Mesenchymal stem cell (in vitro differentiated cells and primary cell): ENCODE measurements around the gene PRR30.

ENCODE experiments used
- DNase-seq: peaks from one replicate; pipeline ENCODE4 v3.0.0-alpha.2; 2013
- H2AFZ ChIP-seq: one replicate; pipeline ENCODE4 v1.6.1; 2013; ENCODE audit warnings: low read depth, mild to moderate bottlenecking, control low read depth, inconsistent platforms, low read length, moderate library complexity
- H2AK5ac ChIP-seq: 2 replicates; pipeline ENCODE4 v1.6.1; 2013; ENCODE audit warnings: low read length, moderate library complexity, mild to moderate bottlenecking, inconsistent platforms; ENCODE audit not compliant: severe bottlenecking
- H2BK120ac ChIP-seq: one replicate; pipeline ENCODE4 v1.6.1; 2013; ENCODE audit warnings: low read depth, mild to moderate bottlenecking, inconsistent platforms, low read length, moderate library complexity
- H2BK12ac ChIP-seq, 2 experiments: one replicate each; pipeline ENCODE4 v1.6.1; 2013; ENCODE audit warnings: inconsistent platforms in 2 of 2, low read length in 2 of 2, mild to moderate bottlenecking in 2 of 2, moderate library complexity in 2 of 2, control low read depth in 1 of 2
- H2BK15ac ChIP-seq: one replicate; pipeline ENCODE4 v1.6.1; 2013; ENCODE audit warnings: mild to moderate bottlenecking, low read depth, inconsistent platforms; ENCODE audit not compliant: poor library complexity, severe bottlenecking
- H2BK5ac ChIP-seq: 2 replicates; pipeline ENCODE4 v1.6.1; 2013; ENCODE audit warnings: low read depth, mild to moderate bottlenecking, low read length, control low read depth, inconsistent platforms; ENCODE audit not compliant: poor library complexity, severe bottlenecking
- H3K14ac ChIP-seq, 2 experiments: one replicate each; pipeline ENCODE4 v1.6.1; 2013; ENCODE audit warnings: inconsistent platforms in 2 of 2, low read length in 2 of 2, control low read depth in 1 of 2, mild to moderate bottlenecking in 1 of 2, moderate library complexity in 1 of 2
- H3K18ac ChIP-seq, 2 experiments: one replicate each; pipeline ENCODE4 v1.6.1; 2013; ENCODE audit warnings: inconsistent platforms in 2 of 2, low read length in 2 of 2, control low read depth in 1 of 2, low read depth in 1 of 2, mild to moderate bottlenecking in 1 of 2
- H3K23ac ChIP-seq, 2 experiments: one replicate each; pipeline ENCODE4 v1.6.1; 2013; ENCODE audit warnings: inconsistent platforms in 2 of 2, low read length in 2 of 2, mild to moderate bottlenecking in 2 of 2, moderate library complexity in 2 of 2, control low read depth in 1 of 2
- H3K27ac ChIP-seq: 2 replicates; pipeline ENCODE4 v1.5.1; 2013; ENCODE audit warnings: mild to moderate bottlenecking, moderate library complexity, low read length, control low read depth, inconsistent platforms; ENCODE audit not compliant: poor library complexity, severe bottlenecking
- H3K27me3 ChIP-seq, 2 experiments: 2 replicates each; pipeline versions ENCODE4 v1.6.1 to v1.7.0; 2013; ENCODE audit warnings: low read length in 2 of 2, mild to moderate bottlenecking in 2 of 2, moderate library complexity in 2 of 2, control low read depth in 1 of 2, inconsistent platforms in 1 of 2; ENCODE audit not compliant: control insufficient read depth in 1 of 2, insufficient read depth in 1 of 2
- H3K36me3 ChIP-seq, 2 experiments: 2 replicates each; pipeline versions ENCODE4 v1.6.1 to v1.7.0; 2013; ENCODE audit warnings: low read length in 2 of 2, control low read depth in 1 of 2, inconsistent platforms in 1 of 2, low read depth in 1 of 2, mild to moderate bottlenecking in 1 of 2; ENCODE audit not compliant: insufficient read depth in 2 of 2, control insufficient read depth in 1 of 2
- H3K4ac ChIP-seq, 2 experiments: one replicate each; pipeline ENCODE4 v1.6.1; 2013; ENCODE audit warnings: inconsistent platforms in 2 of 2, low read length in 2 of 2, mild to moderate bottlenecking in 2 of 2, moderate library complexity in 2 of 2, control low read depth in 1 of 2, low read depth in 1 of 2
- H3K4me1 ChIP-seq: 2 replicates; pipeline ENCODE4 v1.6.1; 2013; ENCODE audit warnings: low read depth, low read length, control low read depth; ENCODE audit not compliant: control insufficient read depth, insufficient read depth
- H3K4me2 ChIP-seq: 2 replicates; pipeline ENCODE4 v1.6.1; 2013; ENCODE audit warnings: low read length, mild to moderate bottlenecking, inconsistent platforms; ENCODE audit not compliant: poor library complexity, severe bottlenecking
- H3K4me3 ChIP-seq, 2 experiments: 2 replicates each; pipeline versions ENCODE4 v1.5.1 to v1.7.0; 2013; ENCODE audit warnings: low read length in 2 of 2, mild to moderate bottlenecking in 2 of 2, control low read depth in 1 of 2, low read depth in 1 of 2; ENCODE audit not compliant: insufficient read depth in 1 of 2
- H3K79me1 ChIP-seq: replicated peaks from 2 replicates; pipeline ENCODE4 v1.6.1; 2013; ENCODE audit warnings: mild to moderate bottlenecking, control low read depth, low read length, inconsistent platforms; ENCODE audit not compliant: poor library complexity, severe bottlenecking
- H3K9ac ChIP-seq: 2 replicates; pipeline ENCODE4 v1.7.0; 2013; ENCODE audit warnings: mild to moderate bottlenecking, low read length, moderate library complexity
- H3K9me3 ChIP-seq: 2 replicates; pipeline ENCODE4 v1.7.0; 2013; ENCODE audit warnings: mild to moderate bottlenecking, low read length; ENCODE audit not compliant: control insufficient read depth
- H4K8ac ChIP-seq: one replicate; pipeline ENCODE4 v1.6.1; 2013; ENCODE audit warnings: inconsistent platforms, mild to moderate bottlenecking, low read length, moderate library complexity
- H4K91ac ChIP-seq: one replicate; pipeline ENCODE4 v1.6.1; 2013; ENCODE audit warnings: mild to moderate bottlenecking, low read length, inconsistent platforms
- WGBS: methylation state at CpG from one replicate; pipeline ENCODE4 v1.1.7; 2013; ENCODE audit warnings: mixed read lengths; 5-methylcytosine and 5-hydroxymethylcytosine counted together

The PRR30 gene

DNA sequence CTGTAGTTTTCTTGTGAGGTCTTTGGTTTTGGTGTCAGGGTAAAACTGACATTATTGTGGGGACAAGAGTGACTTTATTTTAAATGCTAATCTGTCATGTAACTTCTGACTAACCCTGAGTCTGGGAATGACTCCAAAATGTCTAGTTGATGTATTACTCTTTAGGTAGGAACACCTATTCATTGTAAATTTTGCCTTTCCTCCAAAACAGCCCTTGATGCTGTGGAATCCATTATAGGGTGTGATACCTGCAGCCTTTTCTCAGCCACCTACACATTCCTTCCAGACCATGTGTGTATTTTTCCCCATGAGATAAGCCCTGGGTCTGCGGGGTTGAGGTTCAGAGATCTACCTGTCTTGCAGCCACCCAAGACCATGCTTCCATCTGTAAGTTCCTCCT is 4.1 kb upstream of the PRR30 start:
- Histone ChIP-seq H3K9ac (no peak overlapping the region), H3K4me3 (no peak overlapping the region), H3K23ac (no peak overlapping the region), H2BK15ac (no peak overlapping the region), H3K9me3 (peaks cover 7% of the 10 kb centered on the region), H2AFZ (no peak overlapping the region), H2BK5ac (no peak overlapping the region), H4K91ac (no peak overlapping the region), H2AK5ac (no peak overlapping the region), H4K8ac (no peak overlapping the region), H3K4me1 (no peaks in the 10 kb centered on the region), H3K27me3 (peaks cover 19 to 22% of the 10 kb centered on the region in 2 experiments), H3K4me2 (no peak overlapping the region), H3K36me3 (no peaks in the 10 kb centered on the region), H3K18ac (no peak overlapping the region), H2BK12ac (no peak overlapping the region), H3K4ac (no peak overlapping the region), H2BK120ac (no peak overlapping the region), H3K14ac (no peak overlapping the region), H3K27ac (no peak overlapping the region), H3K79me1 (no peaks in the 10 kb centered on the region)
- DNase-seq, result no peak
- WGBS, result 86% methylated on average over 1 of the region's 1 CpG

DNA sequence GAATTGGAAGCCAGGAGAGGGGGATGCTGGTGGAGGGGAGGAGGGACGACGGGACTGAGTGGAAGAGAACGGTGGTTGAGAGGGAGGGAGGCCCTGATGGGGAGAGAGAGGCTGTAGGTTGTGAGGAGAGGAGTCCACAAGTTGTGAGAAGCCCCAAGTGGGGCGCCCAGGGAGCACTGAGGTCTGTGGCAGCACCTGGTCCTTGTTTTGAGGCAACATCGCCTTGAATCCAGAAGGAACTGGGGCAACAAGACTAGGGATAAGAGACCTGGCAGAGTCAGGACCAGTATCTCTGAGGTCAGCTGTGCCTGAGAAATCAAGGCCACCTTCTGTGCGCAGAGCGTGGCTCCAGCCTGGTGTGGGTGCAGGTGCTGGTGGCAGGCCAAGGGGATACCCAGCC is 1.1 kb downstream of the PRR30 start:
- Histone ChIP-seq H3K4ac (no peak overlapping the region), H4K8ac (no peak overlapping the region), H3K4me2 (no peak overlapping the region), H2BK15ac (no peak overlapping the region), H3K36me3 (peaks cover 1 to 4% of the 10 kb centered on the region in 2 experiments), H2BK12ac (no peak overlapping the region), H3K4me1 (peaks cover 5% of the 10 kb centered on the region), H3K14ac (no peak overlapping the region), H4K91ac (no peak overlapping the region), H3K27ac (no peak overlapping the region), H2AK5ac (no peak overlapping the region), H2BK120ac (no peak overlapping the region), H3K9ac (no peak overlapping the region), H3K27me3 (peaks cover 8 to 14% of the 10 kb centered on the region in 2 experiments), H3K23ac (no peak overlapping the region), H2AFZ (no peak overlapping the region), H3K79me1 (peaks cover 6% of the 10 kb centered on the region), H3K9me3 (peaks cover 6% of the 10 kb centered on the region), H3K18ac (no peak overlapping the region), H2BK5ac (no peak overlapping the region), H3K4me3 (no peak overlapping the region)
- no peak for DNase-seq
- WGBS, result 83% methylated on average over 7 of the region's 7 CpGs

DNA sequence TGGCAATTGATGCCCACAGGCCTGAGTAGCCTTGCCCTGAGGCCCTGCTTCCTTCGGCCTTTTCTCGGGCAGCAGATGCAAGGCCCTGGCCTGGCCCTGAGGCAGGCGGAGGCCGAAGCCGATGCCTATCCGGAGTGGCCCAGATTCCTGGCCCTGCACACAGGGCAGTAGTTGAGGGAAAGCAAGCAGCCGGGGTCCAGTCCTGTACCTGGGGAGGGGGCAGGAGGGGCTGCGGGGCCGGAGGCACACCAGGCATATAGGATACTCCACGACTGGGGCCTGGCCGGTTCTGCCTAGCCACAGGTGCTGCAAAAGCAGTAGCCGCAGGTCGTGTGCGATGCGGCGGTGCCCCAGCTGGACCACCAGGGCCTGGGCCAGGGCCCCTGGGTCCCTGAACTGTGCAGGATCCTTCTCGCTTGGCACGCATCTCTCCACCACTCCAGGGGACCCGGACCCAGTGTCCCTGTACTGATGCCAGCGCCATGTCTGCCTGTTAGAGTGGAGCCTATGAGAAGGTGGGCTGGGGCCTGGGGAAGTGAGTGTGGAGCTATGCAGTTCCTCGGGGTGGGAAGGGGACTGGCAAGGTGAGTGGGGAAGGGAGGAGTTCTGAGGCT is 1.8 kb downstream of the PRR30 start:
- H3K4me2 ChIP-seq, result no peak overlapping the region
- H2AK5ac ChIP-seq, result no peak overlapping the region
- DNase-seq, result no peak
- H4K91ac ChIP-seq, result no peak overlapping the region
- H3K4me1 ChIP-seq, result peaks cover 11% of the 10 kb centered on the region
- H3K27me3 ChIP-seq, result peaks cover 3 to 10% of the 10 kb centered on the region in 2 experiments
- peaks cover 13% of the 10 kb centered on the region for H3K79me1 ChIP-seq
- H3K4ac ChIP-seq, result no peak overlapping the region
- H2BK12ac ChIP-seq, result no peak overlapping the region
- no peak overlapping the region for H2BK5ac ChIP-seq
- H3K9ac ChIP-seq, result no peak overlapping the region
- no peak overlapping the region for H3K23ac ChIP-seq
- H2BK120ac ChIP-seq, result no peak overlapping the region
- 93% methylated on average over 21 of the region's 21 CpGs for WGBS
- no peaks in the 10 kb centered on the region for H3K9me3 ChIP-seq
- H3K4me3 ChIP-seq, result no peak overlapping the region
- no peak overlapping the region for H3K18ac ChIP-seq
- peak overlapping the region; percentile 64 for H2BK15ac ChIP-seq
- H3K14ac ChIP-seq, result no peak overlapping the region
- peaks cover 8 to 10% of the 10 kb centered on the region in 2 experiments for H3K36me3 ChIP-seq
- H4K8ac ChIP-seq, result no peak overlapping the region
- H2AFZ ChIP-seq, result no peak overlapping the region
- no peak overlapping the region for H3K27ac ChIP-seq

DNA sequence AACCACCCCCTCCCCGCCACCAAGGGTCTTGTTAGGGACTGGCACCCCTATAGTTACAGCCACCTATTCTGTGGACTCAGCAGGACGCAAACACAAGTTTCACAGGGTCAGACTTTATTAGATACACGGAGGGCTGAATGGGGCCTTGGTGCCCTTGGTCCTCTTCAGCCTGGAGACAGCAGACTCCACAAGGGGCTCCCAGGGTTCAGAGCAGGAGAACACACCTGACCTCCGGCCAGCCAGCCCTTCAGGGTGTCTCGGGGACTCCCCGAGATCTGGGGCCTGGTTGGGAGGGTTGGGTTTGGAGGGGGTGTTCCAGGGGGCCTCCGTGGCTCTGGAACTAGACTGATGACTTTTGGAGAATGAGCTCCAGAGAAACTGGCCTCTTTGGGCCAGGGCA is 2.5 kb downstream of the PRR30 start:
- Histone ChIP-seq H2BK120ac (no peak overlapping the region), H3K23ac (no peak overlapping the region), H3K4me1 (peaks cover 13% of the 10 kb centered on the region), H3K27me3 (peaks cover 3 to 10% of the 10 kb centered on the region in 2 experiments), H2AK5ac (no peak overlapping the region), H2BK5ac (no peak overlapping the region), H3K9me3 (no peaks in the 10 kb centered on the region), H3K9ac (no peak overlapping the region), H3K18ac (no peak overlapping the region), H3K14ac (no peak overlapping the region), H2BK15ac (no peak overlapping the region), H3K4ac (no peak overlapping the region), H3K4me2 (no peak overlapping the region), H4K91ac (no peak overlapping the region), H3K79me1 (peaks cover 19% of the 10 kb centered on the region), H3K27ac (no peak overlapping the region), H2BK12ac (no peak overlapping the region), H3K36me3 (peaks cover 15 to 17% of the 10 kb centered on the region in 2 experiments), H2AFZ (no peak overlapping the region), H3K4me3 (no peak overlapping the region), H4K8ac (no peak overlapping the region)
- DNase-seq, result no peak
- WGBS, result 89% methylated on average over 7 of the region's 7 CpGs
